HTR-8/SVneo (cell line): ENCODE results near the gene SLF1.
"Not testable (repeated sequence)": the region's sequence is repeated elsewhere in the genome, so short reads cannot be mapped to it uniquely, and the experiment has no call there.

Experiments used
- DNase-seq: peaks from one replicate; pipeline ENCODE4 v3.0.0; 2011; ENCODE audit warnings: low spot score, mixed read lengths; ENCODE audit not compliant: insufficient read length
- FAIRE-seq: peaks from 2 replicates; lab custom pipeline; 2011; peaks lifted over from hg19 to GRCh38; lab: Jason Lieb, UNC

The SLF1 gene

DNA sequence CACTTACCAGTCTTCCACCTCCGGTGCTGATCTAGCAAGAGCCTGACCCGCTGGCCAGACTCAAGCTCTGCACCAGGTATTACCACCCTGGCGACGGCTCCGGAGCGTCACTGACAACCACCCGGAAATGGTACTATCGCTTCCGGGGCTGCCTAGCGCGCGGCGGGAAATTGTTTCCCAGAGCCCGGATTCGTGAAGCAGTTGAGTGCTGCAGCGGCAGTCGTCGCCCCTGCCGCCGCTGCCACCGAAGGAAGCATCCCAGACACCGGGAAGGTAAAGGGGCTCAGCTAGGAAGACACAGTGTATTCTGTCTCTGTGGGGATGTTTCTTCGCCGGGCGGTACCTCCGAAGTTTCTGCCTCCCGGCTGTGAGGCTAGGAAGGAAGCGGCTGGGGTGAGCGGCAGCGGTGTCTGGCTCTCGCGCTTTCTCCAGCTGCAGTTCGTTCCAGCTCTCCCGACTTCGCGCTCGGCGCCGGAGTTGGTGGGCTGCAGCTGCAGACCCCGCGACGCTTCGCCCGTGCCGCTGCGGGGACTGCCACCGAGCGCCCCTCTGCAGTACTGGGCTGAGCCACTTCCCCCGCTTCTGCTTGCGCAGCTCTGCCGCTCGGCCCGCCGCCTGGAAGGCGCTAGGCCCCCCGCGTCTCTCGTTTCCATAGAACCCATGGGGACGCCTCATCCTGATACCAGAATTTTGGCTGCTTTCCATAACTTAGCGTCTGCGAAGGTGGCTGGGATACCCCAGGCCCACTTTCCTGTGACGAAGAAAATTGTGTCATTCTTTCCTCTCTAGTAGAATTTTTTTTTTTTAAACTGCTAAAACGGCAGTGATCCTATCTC is at the start of gene SLF1, which contains the start of gene KIAA0825:
Gene SLF1 (plus strand): TSS at position 177 of the 836 bp plus-strand sequence. CDS start 10,142 bp downstream, outside the sequence.
Gene KIAA0825 (minus strand): TSS at position 112 of the 836 bp plus-strand sequence. CDS start 81,478 bp downstream, outside the sequence.
- FAIRE-seq: peak; percentile 69
- peak; percentile 84 for DNase-seq

DNA sequence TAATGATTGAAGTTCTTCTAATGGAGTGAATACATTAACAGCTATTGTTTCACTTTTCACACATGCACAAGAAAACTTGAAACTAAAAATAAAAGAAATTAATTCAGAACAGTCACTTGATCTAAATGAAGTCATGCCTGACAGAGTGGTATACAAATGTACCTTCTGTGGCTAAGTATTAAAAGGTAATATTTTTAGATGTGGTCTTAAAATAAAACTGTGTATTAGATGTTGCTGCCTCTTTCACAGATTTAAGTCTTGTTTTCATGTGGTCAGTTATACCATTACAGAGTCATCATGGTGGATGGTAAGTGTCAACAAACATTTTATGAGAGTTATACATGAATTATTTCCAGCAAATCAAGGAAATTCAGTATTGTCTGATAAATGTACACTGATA is 47.1 kb upstream of the SLF1 start:
- DNase-seq (no peak), FAIRE-seq (no peak)

DNA sequence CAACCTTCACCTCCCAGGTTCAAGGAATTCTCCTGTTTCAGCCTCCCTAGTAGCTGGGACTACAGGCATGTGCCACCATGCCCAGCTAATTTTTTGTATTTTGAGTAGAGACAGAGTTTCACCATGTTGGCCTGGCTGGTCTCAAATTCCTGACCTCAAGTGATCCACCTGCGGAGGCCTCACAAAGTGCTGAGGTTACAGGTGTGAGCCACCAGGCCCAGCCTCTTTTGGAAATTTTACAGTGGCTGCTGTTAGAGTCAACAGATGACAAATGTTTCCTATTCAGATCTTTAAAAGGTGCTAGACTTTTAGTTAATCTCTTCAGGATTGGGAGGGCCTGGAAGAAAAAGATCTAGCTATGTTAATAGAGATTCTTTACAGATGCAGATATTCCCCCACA is 45.1 kb upstream of the SLF1 start:
- DNase-seq, FAIRE-seq: not testable (repeated sequence)

DNA sequence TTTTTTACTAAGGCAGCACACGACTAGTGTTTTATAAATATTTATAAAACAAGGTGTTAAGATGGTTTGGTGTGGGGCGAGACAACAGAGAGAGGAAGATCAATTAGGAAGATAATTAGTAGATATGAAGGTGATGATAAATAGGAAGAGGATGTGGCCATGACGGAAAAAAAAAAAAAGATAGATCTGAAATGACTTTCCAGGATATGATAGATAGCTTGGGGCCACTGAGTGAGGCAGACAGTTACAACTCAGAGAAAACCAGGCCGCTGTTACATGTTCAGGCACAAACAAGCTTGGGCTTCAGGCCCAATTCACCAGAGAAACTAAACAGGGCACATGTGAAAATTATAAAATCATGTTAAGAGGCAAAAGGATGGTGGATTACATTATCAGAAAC is 43.3 kb upstream of the SLF1 start:
- no peak for DNase-seq
- FAIRE-seq: no peak

DNA sequence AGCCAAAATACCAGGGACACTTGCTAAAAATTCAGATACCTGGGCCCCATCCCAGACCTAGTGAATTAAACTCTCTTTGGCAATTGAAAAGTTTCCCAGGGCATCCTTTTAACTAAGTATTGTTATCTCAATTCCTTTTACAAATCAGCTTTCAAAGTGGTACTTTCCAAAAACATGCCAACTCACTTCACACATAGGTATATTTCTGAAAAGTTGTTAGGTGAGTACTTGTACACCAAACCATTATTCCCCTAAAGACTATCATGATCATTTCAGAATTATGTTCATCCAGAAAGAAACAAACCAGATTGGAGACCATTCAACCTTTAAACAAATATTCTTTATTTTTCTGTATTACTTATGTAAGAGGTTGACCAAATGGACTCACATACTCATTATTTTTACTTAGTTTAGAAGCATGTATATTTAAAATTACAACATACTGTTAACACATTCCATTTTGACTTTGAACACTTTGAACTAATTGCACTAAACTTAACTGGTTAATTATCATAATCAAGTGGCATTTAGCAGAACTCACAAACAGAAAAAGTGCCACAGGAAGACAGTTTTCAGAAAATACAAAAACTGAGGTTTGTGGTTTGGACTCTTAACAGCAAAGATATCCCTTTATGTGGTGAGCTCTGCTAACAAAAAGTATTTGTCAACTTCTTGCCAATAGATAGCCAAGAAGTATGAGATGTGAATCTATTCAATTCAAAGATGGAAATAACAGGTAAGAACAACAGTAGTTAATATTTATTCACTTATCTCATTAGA is 40.8 kb upstream of the SLF1 start:
- FAIRE-seq (no peak), DNase-seq (no peak)

DNA sequence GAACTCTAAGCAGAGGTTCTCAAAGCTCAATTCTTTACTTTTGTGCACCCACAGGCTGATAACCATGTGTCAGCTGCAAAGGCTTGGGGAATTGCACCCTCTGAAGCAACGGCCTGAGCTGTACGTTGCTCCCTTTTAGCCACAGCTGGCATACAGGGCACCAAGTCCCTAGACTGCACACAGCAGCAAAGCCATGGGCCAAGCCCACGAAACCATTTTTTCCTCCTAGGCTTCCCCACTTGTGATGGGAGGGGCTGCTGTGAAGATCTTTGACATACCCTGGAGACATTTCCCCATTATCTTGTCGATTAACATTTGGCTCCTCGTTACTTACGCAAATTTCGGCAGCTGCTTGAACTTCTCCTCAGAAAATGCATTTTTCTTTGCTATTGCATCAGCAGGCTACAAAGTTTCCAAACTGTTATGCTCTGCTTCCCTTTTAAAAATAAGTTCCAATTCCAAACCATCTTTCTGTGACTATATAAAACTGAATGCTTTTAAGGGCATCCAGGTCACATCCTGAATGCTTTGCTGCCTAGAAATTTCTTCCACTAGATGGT is 23.1 kb upstream of the SLF1 start:
- DNase-seq (no peak), FAIRE-seq (no peak)

DNA sequence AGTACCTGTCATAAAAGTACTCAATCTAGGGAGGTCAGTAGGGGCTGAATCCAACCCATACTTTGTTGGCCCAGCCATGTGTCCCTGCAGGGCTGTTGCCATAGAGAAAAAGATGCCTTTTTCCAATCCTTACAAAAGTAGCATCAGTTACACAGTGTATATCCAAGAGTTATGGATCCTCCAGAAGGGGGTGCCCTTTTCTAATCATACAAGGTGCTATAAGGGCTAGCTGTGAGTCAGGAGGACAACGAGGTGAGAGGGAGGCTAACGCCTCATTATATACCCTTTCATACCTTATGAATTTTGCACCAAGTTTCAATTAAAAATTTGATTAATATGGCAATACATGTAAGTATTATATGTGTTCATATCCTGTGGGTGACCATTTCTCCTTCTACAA is 4.9 kb upstream of the SLF1 start:
- no peak for FAIRE-seq
- DNase-seq: no peak

DNA sequence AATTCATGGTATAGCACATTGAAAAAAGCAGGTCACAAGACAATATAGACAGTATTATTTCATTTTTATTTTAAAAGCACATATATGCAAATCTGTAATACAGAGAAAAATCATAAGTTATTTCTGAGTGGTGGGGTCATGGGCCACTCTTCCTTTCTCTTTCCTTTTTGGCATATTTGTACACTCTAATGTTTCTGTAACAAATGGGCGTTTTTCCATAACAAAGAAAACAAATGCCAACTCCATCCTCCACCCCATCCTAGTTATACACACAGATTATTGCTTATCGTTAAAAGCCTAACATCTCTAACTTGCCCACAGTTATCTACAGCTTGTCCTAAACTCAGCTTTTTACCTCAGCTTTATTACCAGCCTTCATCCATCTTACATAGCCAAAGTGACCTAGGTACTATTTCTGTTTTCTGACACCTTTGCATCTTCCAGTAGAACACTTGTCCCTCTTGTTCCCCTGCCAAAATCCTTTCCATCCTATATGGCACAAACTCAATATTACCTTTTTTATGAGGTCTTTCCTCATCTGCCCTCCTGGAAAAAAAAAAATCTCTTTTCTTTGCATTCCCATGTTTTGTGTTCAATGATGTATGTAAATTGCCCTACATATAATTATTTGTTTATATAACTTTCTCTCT is 4.2 kb upstream of the SLF1 start:
- FAIRE-seq (no peak), DNase-seq (no peak)

DNA sequence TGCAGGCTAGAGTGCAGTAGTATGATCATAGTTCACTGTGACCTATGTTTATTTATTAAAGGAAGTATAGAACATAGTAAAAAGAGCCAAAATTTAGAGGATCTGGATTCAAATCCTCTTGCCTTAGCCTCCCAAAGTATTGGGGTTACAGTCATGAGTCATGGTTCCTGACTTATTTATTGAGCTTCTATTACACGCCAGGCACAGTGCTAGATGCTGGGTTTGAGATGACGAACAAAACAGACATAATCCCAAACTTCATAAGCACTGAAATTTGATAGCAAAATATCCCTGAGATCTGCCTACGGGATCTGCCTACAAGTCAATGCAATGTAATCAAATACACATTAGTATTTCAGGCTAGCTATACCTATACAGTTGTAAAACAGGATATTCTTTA is 2.6 kb upstream of the SLF1 start:
- no peak for FAIRE-seq

DNA sequence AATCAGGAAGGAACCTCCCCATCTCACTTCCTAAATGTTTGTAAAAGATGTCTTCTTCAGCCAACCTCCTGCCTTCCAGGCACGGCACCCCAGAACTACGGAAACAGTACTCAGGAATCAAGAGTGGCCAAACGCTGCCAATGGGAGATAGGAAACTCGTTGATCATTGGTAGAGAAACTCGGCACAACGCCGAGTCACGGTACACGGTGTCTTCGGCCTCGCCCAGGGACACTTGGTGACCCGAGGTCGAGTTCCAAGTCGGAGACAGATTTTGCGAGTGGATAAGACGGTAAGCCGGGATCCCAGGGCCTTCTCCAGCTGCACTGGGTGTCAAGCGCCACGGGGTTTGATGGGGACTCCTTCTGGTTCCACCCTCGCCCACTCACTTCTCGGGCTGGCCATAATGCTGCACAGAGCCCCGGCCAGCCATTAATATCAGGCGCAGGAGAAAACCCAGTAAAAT is 408 bp upstream of the SLF1 start:
- peak; percentile 32 for DNase-seq
- no peak for FAIRE-seq

More for the DNA sequence above, 2.6 kb upstream of the SLF1 start:
- DNase-seq: no peak

DNA sequence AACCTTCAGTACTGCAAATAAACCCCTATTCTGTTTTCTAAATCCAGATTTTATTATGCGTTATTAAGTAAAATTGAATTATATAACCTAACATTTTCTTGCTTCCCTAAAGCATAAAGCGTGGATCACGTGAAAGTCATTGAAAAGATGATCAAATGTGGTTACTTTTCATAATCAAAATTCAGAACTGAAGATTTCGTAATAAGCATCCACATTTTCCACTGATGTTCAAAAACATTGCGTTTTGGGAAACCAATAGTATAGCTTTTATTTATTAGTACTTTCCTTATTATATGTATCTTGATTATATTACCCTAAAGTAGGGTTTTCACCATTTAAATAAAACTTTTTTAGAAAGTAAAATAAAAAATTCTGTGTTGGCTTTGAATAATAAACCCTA is 1.8 kb downstream of the SLF1 start:
- FAIRE-seq (no peak), DNase-seq (no peak)

DNA sequence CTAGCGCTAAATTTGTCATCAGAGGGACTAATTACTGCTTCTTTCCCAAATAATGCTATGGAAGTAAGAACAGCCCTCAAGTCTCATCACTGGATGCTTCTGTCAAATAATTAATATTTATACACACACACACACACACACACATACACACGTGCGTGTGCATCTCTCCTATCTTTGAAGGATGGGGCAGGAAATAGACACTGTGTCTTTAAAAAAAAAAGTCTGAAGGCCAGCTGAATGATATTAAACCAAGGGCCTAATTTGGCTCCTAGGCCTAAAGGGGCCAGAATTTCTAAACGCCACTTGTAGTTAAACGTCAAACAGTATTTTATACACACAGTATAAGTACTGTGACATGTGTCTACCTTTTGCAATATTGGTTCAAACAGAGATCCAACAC is 3.3 kb downstream of the SLF1 start:
- no peak for FAIRE-seq
- no peak for DNase-seq

DNA sequence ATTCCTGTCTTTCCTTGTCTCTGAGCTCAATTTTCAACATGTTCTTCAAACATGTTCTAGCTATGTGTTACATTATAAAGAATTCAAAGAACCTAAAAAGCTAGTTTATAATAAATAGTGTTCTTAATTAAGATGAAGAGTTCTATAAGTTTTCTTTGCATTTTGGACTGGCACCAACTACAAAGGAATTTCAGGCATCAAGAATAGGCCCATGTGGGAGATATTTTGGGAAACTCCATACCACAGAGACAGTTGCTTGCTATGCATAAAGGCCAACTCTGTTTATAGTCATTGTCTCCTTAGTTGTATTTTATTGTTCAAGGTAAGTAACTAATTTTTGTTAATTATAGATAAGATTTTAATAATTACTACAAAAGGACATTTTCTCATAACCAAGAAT is 4.5 kb downstream of the SLF1 start:
- no peak for DNase-seq
- FAIRE-seq: no peak

DNA sequence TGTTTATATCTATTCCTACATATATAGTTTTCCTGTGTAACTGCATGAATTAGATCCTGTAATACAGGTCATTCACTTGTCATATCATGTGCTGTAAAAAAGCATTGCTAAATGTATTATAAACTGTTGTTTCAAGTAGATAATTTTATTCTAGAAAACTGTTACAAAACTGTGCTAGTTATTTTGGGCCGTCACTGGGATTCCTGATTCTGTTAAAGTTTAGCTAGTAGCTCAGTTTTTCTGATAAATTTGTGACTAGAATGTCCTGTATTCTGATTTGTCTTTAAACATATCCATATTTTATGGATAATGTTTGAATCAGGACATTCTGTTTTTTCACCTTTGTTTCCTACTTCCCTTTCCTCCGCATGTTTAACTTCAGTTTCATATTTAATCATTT is 5.4 kb downstream of the SLF1 start:
- DNase-seq: no peak
- FAIRE-seq: no peak

DNA sequence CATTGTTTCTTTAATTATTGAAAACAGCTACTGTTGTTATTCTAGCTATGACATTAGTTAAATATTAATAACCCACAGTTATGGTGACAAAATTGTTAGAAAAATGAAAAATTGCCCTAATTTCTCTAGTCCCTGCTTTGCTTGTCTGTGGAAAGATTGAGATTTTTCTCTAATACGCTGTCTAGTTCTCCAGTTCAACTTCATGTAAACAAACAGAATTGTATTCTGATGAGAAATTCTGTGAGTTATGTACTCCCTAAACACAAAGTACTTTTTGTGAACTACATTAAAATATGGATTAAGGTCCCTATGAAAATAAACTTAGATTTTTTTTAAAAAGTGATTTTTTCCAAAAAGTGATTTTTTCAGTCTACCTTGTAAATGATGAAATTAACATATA is 8.7 kb downstream of the SLF1 start:
- DNase-seq (no peak), FAIRE-seq (no peak)

DNA sequence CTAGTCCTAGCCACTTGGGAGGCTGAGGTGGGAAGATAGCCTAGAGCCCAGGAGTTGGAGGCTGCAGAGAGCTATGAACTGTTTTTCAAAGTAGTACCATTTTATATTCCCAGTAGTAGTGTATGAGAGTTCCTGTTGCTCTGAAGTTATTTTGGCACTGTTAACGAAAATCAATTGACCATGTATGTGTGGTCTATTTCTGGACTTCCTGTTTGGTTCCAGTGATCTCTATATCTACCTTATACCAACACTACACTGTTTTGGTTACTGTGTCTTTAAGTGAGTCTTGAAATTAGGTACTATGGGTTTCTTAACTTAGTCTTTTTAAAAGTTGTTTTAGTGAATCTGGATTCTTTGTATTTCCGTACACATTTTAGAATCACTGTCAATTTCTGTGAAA is 13.6 kb downstream of the SLF1 start:
- DNase-seq (no peak), FAIRE-seq (no peak)

DNA sequence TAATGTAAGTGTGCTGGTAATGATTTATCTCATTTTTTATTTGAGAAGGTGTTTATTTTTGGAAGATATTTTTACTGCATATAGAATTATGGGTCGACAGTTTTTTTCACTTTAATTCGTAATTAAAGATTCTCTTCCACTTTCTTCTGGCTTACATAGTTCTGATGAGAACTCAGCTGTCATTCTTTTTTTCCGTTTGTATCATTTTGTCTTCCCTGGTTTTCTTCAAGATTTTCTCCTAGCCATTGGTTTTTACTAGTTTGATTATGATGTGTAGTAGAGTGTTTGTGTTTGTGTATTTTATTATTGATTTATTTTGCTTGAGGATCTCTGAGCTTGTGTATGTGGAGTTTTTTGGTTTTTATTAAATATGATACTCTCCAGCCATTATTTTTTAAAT is 21.7 kb downstream of the SLF1 start:
- FAIRE-seq (no peak), DNase-seq (no peak)

DNA sequence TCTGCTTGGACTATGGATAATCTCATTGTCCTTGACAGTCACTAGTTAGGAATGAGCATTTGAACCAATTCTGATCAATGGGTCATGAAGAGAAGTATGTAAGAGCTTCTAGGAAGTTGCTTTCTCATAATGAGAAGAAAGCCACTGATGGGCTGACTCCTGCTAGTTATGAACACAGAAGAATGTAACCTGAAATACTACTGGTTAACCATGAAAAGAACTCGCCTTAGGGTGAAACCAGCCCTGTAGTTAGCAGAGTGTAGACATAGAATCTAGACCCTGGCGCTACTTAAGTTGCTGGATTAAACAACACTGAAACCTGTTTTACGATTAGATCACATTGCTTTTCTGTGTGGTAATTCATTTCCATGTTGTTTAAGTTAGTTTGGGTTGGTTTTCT is 26.6 kb downstream of the SLF1 start:
- FAIRE-seq (no peak), DNase-seq (no peak)

DNA sequence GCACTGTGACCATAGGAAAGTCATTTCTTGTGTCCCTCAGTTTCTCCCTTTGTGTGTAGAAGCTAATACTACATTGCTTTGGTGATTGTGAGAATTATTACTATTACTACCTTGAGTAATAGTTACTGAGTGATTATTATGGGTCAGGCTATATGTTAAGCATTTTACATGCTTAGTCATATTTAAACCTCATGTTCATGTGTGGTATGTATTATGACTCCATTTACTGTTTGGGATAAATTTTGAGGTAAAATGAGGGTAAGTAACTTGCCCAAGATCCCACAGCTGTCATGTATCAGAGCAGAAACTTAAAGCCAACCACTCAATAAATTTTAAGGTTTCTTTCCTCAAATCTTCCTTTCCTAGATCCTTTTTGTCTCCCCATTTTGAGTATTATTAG is 28.3 kb downstream of the SLF1 start:
- no peak for FAIRE-seq
- DNase-seq: no peak

DNA sequence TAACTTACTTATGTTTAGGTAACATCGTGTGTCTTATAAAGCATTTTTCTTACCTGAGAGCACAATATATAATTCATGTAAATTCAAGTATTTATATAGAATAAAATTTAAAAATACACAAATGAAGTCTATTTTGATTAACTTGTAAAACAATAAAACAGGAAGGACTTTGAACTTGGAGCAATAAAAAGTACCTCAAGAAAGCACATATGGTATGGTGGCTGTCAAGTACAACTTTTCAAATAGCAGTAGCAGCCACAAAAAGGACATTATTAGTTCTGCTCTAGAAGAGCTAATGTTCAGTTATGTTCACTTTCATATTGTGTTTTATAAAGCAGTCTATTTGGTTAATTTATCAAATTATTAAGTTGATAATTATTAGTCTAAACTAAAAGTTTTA is 31.4 kb downstream of the SLF1 start:
- FAIRE-seq: no peak
- no peak for DNase-seq
